AG09319 (cell line): ENCODE results near the gene ABCA4.

Experiments used
- DNase-seq: peaks from one replicate; pipeline ENCODE4 v3.0.0-alpha.2; 2010; ENCODE audit warnings: low read depth; ENCODE audit errors: extremely low read depth
- TF ChIP-seq, protein P1 (sequence below): IDR thresholded peaks from 2 replicates; pipeline ENCODE4 v1.5.1; 2011; ENCODE audit warnings: low read depth, mild to moderate bottlenecking, inconsistent platforms, low read length, moderate library complexity

Gene ABCA4

DNA sequence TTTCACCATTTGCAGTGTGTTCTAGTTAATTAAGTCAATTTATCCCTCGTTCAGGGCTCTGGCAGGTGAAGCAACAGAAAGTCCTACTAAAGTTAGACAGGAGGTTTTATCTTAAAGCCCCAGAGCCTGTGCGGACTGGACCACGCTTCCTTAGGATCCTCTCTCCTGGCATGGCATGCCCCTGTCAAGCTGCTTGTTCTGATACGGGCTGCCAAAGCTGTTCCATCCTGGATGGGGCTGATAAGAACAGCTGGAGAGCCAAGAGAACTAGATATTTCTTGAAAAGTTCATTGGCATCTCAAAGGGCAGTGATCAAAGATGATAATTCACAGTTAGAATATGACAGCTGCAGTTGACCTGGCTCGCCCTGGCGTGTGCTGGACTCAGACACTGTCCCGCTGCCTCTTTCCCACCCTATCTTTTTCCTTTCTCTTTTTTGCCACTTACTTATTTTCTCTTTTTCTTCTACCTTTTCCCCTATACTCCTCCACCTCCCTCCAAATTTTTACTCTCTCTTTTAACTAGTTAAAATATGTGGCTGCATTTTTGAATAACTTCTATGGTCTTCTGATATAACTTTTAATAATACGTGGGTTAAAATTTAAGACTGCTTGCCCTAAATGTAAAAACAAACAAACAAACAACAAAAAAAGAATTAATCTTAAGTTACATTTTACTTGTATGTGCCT lies 96.7 kb downstream of the ABCA4 start:
- TF ChIP-seq, protein P1, sequence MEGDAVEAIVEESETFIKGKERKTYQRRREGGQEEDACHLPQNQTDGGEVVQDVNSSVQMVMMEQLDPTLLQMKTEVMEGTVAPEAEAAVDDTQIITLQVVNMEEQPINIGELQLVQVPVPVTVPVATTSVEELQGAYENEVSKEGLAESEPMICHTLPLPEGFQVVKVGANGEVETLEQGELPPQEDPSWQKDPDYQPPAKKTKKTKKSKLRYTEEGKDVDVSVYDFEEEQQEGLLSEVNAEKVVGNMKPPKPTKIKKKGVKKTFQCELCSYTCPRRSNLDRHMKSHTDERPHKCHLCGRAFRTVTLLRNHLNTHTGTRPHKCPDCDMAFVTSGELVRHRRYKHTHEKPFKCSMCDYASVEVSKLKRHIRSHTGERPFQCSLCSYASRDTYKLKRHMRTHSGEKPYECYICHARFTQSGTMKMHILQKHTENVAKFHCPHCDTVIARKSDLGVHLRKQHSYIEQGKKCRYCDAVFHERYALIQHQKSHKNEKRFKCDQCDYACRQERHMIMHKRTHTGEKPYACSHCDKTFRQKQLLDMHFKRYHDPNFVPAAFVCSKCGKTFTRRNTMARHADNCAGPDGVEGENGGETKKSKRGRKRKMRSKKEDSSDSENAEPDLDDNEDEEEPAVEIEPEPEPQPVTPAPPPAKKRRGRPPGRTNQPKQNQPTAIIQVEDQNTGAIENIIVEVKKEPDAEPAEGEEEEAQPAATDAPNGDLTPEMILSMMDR, result no peak
- DNase-seq, result no peak

DNA sequence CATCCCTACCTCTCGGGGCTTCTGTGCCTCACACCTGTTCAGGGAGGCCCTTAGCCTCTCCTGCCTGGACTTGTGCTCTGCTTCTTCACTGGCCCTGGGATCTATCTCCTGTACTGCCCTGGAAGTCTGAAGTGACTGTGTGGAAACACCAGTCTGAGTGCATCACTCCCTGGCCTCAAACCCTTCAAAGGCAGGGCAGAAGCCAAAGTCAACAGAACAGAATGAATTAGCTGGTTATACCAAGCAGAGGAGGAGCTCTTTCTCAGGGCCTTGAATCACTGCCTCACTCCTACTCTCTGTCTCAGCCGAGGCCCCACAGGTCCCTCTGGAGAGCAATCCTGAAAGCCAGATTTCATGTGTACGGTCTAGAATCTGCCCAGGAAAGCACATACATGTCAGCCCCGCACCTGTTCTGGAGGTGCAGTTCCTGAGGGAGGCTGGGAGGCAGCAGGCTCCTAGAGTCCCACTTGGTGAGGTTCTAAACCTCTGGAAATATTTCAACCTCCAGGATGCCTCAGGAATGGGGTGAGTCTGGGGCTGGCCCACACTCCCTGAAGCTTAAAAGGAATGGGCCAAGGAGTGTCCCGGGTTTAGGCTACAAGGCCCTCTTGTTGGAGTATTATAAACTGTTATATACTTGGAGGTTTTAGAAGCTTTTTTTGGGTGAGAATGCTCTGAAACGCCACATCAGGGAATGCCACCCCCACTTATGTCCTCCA lies 98.3 kb downstream of the ABCA4 start:
- TF ChIP-seq, protein P1, result no peak
- peak; percentile 78 for DNase-seq

DNA sequence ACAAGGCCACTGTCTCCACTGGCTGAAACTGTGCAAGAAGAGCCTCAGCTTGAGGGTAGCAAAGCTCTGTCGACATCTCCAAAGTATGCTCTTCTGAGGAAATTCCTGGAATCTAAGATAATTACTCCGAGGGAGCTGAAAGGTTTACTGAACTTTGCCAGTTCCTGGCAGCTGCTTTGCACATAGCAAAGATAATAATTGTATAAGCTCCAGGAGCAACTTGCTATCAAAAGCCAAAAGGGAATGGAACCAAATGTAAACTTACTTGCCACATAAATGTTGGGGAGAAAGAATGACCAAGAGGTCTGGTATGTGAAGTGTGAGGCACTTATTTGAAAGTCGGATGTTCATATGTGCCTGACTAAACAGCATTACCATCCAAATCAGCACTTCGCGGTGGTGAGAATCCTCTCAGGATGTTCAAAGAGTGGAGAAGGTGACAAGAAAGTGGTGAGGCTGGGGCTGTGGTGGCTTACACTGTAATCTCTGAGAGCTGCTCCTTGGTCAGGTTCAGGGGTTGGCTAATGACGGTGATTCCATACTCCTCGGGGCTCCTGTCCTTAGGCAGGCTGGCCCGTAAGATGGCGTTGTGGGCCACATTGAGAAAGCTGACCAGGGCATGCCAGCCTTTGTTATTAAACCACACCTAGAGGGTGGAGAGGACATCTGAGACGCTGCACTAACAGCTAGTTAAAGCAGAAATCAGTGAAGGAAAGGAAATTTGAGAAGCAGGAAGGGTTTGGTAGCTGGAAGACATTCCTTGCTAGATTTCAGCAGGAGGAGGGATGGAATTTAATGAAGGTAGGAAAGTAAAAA lies 100.0 kb downstream of the ABCA4 start:
- DNase-seq, result peak; percentile 84
- TF ChIP-seq, protein P1, result no peak

DNA sequence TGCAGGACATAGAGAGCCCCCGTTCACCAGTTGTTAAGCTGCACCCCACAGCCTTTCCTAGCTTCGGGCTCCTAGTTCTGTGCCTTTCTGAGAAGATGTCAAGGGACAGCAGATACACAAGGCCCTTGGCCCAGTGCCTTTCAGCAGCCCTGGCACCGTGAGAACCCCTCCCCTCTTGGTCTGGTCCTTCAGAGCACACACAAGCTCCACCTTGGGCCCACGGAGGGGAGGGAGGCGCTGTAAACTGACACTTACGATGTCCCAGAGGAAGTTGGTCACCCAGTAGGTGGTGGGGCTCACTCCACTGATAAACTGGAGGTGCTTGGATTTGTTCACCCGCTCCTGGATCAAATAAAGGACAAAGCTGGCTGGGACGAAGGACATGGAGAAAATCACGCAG lies 101.6 kb downstream of the ABCA4 start:
- TF ChIP-seq, protein P1, result no peak

DNA sequence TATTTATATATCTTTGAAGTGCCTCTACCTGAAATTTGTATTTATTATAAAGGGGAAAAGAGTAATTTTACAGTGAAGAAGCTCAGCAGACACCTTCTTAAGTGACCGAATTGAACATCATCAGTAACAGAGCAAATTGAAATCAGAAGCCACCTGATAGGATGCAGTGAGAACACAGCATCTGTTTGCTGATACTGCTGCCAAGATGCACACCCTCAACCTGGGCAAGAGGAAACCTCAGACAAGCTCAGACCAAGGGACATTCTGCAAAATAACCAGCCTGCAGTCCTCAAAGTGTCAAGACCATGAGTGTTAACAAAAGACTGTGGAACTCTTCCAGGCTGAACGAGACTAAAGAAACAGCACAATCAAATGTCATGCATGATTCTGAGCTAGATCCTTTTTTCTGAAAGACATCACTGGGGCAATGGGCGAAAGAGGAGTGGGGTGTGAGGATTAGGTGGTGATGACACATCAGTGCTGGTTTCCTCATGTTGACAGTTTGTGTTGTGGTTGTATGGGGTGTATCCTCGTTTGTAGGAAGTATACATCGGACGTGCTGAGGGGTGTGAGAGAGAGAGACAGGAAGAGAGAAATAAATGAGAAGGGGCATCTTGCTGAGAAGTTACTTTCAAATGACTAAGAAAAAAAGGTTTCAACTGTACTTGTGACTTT lies 103.7 kb downstream of the ABCA4 start:
- DNase-seq, result no peak
- TF ChIP-seq, protein P1, result no peak

More for the DNA sequence above, 101.6 kb downstream of the ABCA4 start:
- no peak for DNase-seq

DNA sequence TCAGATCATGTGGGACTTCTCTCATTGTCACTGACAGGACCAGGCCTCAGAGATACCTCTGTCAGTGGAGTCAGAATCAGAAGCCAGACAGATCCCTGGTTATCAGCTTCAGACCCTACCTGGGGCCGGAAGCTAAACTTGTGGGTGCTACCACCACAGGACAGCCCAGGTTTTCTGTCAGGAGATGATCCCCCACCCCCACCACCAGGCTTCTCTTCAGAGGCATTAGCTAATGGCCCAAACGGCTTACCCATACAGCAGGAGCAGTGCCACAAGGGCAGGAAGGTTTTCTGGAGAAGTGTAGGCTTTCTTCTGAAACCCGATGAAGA lies 105.5 kb downstream of the ABCA4 start:
- TF ChIP-seq, protein P1, result no peak
- no peak for DNase-seq
